ENCODE data around the gene EYA2. TPM values are rescaled to one million over a fixed set of nuclear protein-coding genes. Genes with fewer than 3 reads are reported as not detected.

EYA2 gene
- total RNA-seq, 1 experiment from 2014 or later, result 0.25 TPM

DNA sequence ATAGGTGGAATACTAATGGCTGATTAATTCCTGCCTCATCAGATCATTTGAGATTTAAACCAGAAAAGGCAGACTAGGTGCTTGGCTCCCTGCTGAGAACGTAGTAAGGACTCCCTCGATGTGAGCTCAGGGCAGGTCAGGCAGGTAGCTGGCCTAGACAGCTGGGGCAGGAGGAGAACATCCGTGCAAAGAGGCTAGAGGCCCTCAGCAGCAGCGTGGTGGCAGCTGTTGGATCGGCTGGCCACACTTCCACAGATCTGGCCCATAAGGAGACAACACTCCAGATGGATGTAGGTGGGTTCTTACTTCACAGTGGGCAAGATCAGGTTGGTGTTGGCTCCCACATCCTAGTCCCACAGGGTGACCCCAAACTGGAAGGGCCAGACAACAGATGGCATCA is 38.5 kb downstream of the EYA2 start:
- POLR2A ChIA-PET, result no interaction called here

DNA sequence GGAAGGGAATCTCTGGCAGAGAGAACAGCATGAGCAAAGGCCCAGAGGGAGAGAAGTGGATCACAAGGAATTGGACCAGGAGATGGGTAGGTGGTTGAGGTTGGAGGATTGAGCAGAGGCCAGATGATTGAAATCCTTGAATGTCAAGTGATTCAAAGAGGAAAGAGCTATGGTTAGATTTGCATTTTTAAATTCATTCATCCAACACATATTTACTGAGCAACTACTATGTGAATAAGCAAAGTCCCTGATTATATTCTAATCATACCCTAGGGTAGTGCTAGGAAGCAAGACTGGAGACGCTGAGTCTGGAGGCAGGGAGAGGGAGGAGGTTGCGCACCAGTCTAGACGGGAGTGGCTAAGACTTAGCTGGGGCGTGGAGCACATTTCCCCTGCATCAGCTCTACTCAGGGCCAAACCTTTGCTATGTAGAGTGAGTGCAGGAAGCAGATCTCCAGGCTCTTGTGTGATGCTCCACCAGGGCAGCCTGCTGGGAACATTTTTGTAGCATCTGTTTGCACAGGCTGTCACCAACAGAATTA is 40.2 kb downstream of the EYA2 start:
- TF ChIP-seq, protein P1, sequence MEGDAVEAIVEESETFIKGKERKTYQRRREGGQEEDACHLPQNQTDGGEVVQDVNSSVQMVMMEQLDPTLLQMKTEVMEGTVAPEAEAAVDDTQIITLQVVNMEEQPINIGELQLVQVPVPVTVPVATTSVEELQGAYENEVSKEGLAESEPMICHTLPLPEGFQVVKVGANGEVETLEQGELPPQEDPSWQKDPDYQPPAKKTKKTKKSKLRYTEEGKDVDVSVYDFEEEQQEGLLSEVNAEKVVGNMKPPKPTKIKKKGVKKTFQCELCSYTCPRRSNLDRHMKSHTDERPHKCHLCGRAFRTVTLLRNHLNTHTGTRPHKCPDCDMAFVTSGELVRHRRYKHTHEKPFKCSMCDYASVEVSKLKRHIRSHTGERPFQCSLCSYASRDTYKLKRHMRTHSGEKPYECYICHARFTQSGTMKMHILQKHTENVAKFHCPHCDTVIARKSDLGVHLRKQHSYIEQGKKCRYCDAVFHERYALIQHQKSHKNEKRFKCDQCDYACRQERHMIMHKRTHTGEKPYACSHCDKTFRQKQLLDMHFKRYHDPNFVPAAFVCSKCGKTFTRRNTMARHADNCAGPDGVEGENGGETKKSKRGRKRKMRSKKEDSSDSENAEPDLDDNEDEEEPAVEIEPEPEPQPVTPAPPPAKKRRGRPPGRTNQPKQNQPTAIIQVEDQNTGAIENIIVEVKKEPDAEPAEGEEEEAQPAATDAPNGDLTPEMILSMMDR (IDR thresholded peaks at IDR 0.05; ENCODE audit: insufficient read depth in 1 of 2, low read depth in 1 of 2, low read length in 1 of 2, severe bottlenecking in 1 of 2, unreplicated experiment in 1 of 2), result no peak
- DNase-seq, result no peak
- Histone ChIP-seq H3K27me3 (replicated peaks; ENCODE audit: control insufficient read depth, insufficient read depth, low read length) (no peaks in the 10 kb centered on the region), H3K4me1 (no peaks in the 10 kb centered on the region), H3K4me3 (ENCODE audit: low read depth, low read length) (no peak overlapping the region), H3K9me3 (no peaks in the 10 kb centered on the region), H3K36me3 (ENCODE audit: control insufficient read depth, insufficient read depth, low read length) (no peaks in the 10 kb centered on the region)
- Mint-ChIP-seq H3K36me3 (ENCODE audit: insufficient read depth, unreplicated experiment) (no peaks in the 10 kb centered on the region), H3K4me3 (ENCODE audit: unreplicated experiment) (no peak overlapping the region), H3K27me3 (ENCODE audit: insufficient read depth, unreplicated experiment) (peaks cover 20% of the 10 kb centered on the region), H3K9me3 (ENCODE audit: unreplicated experiment) (no peaks in the 10 kb centered on the region), H3K27ac (ENCODE audit: unreplicated experiment) (no peak overlapping the region), H3K4me1 (ENCODE audit: low read depth, unreplicated experiment) (no peaks in the 10 kb centered on the region)
- ChIA-PET POLR2A (no interaction called here), CTCF (no interaction called here)
- no TSS peak for BruUV-seq (replicated peaks)
- intact Hi-C loops (cut with micrococcal nuclease; ENCODE audit: unreplicated experiment), result no loop called here

More for the DNA sequence above, 38.5 kb downstream of the EYA2 start:
- H3K36me3 ChIP-seq (ENCODE audit: control insufficient read depth, insufficient read depth, low read length), result no peaks in the 10 kb centered on the region
- BruUV-seq (replicated peaks), result no TSS peak
- peaks cover 34% of the 10 kb centered on the region for H3K27me3 Mint-ChIP-seq (ENCODE audit: insufficient read depth, unreplicated experiment)
- intact Hi-C loops (cut with micrococcal nuclease; ENCODE audit: unreplicated experiment), result no loop called here
- no peak for DNase-seq
- no peaks in the 10 kb centered on the region for H3K36me3 Mint-ChIP-seq (ENCODE audit: insufficient read depth, unreplicated experiment)
- H3K27me3 ChIP-seq (replicated peaks; ENCODE audit: control insufficient read depth, insufficient read depth, low read length), result peaks cover 2% of the 10 kb centered on the region; the same call in 1 of the 2 replicates
- TF ChIP-seq, protein P1 (IDR thresholded peaks at IDR 0.05; ENCODE audit: insufficient read depth in 1 of 2, low read depth in 1 of 2, low read length in 1 of 2, severe bottlenecking in 1 of 2, unreplicated experiment in 1 of 2), result no peak
- no peaks in the 10 kb centered on the region for H3K4me1 Mint-ChIP-seq (ENCODE audit: low read depth, unreplicated experiment)
- H3K4me3 ChIP-seq (ENCODE audit: low read depth, low read length), result no peak overlapping the region
- CTCF ChIA-PET, result no interaction called here
- no peaks in the 10 kb centered on the region for H3K4me1 ChIP-seq
- no peaks in the 10 kb centered on the region for H3K9me3 ChIP-seq
- no peak overlapping the region for H3K27ac Mint-ChIP-seq (ENCODE audit: unreplicated experiment)
- H3K4me3 Mint-ChIP-seq (ENCODE audit: unreplicated experiment), result no peak overlapping the region
- no peaks in the 10 kb centered on the region for H3K9me3 Mint-ChIP-seq (ENCODE audit: unreplicated experiment)

DNA sequence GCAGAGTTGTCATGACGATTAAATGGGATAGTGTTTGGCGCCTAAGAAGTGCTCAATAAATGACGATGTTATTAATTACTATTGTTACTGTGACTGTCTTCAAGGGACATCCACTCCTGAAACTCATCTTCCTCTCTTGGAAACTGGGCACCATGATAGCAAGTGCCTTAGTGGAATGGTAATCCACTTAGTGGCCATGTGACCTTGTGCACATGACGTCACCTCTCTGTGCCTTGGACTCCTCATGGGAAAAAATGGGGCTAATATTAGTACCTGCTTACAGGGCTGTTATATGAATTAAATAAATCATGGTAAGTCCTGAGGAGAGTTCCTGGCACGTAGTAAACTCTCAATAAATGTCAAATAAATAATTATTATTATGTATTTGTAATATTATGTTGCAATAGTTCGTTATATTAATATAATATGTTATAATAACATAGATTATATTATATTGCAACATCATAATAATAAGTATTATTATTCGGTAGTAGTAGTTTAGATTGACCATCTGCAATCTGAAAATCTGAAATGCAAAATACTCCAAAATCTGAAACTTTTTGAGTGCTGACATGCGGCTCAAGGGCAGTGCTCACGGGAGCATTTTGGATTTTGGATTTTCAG is 40.9 kb downstream of the EYA2 start:
- Mint-ChIP-seq H3K4me1 (ENCODE audit: low read depth, unreplicated experiment) (no peaks in the 10 kb centered on the region), H3K4me3 (ENCODE audit: unreplicated experiment) (no peak overlapping the region), H3K36me3 (ENCODE audit: insufficient read depth, unreplicated experiment) (no peaks in the 10 kb centered on the region), H3K9me3 (ENCODE audit: unreplicated experiment) (no peaks in the 10 kb centered on the region), H3K27ac (ENCODE audit: unreplicated experiment) (no peak overlapping the region), H3K27me3 (ENCODE audit: insufficient read depth, unreplicated experiment) (peaks cover 15% of the 10 kb centered on the region)
- no peaks in the 10 kb centered on the region for H3K4me1 ChIP-seq
- no peak for DNase-seq
- no peaks in the 10 kb centered on the region for H3K9me3 ChIP-seq
- no TSS peak for BruUV-seq (replicated peaks)
- CTCF ChIA-PET, result no interaction called here
- intact Hi-C loops (cut with micrococcal nuclease; ENCODE audit: unreplicated experiment), result no loop called here
- H3K27me3 ChIP-seq (replicated peaks; ENCODE audit: control insufficient read depth, insufficient read depth, low read length), result no peaks in the 10 kb centered on the region
- no peak overlapping the region for H3K4me3 ChIP-seq (ENCODE audit: low read depth, low read length)
- POLR2A ChIA-PET, result no interaction called here
- TF ChIP-seq, protein P1 (IDR thresholded peaks at IDR 0.05; ENCODE audit: insufficient read depth in 1 of 2, low read depth in 1 of 2, low read length in 1 of 2, severe bottlenecking in 1 of 2, unreplicated experiment in 1 of 2), result no peak
- H3K36me3 ChIP-seq (ENCODE audit: control insufficient read depth, insufficient read depth, low read length), result no peaks in the 10 kb centered on the region

Measured in Caco-2 (cell line).